GM23338 (cell line): ENCODE results near the gene PRPF38A. TPM values are rescaled to one million over a fixed set of nuclear protein-coding genes. Genes with fewer than 3 reads are reported as not detected.

ENCODE experiments used
- ATAC-seq: fragments of 200-7000 bp; cut with Tn5 transposase; 3 replicates; pipeline ENCODE4 v1.9.1; 2020
- DNase-seq: peaks from one replicate; pipeline ENCODE4 v3.0.0-alpha.2; 2015; ENCODE audit warnings: low spot score
- H2AFZ ChIP-seq: fragments of 200-600 bp; sonication (generic); 2 replicates; pipeline ENCODE4 v1.8.0; 2016; ENCODE audit warnings: antibody characterized with exemption, mild to moderate bottlenecking, moderate library complexity
- H3F3A ChIP-seq: fragments of 200-600 bp; sonication (generic); replicated peaks from 2 replicates; pipeline ENCODE4 v1.8.0; 2017; ENCODE audit warnings: antibody characterized with exemption, mixed run types, low read depth
- H3K27ac ChIP-seq: fragments of 200-600 bp; sonication (generic); 2 replicates; pipeline ENCODE4 v1.6.1; 2016; ENCODE audit warnings: low read depth
- H3K27me3 ChIP-seq: fragments of 200-600 bp; sonication (generic); 2 replicates; pipeline ENCODE4 v1.8.0; 2016; ENCODE audit warnings: mild to moderate bottlenecking, mixed run types, moderate library complexity; ENCODE audit not compliant: insufficient read depth
- H3K36me3 ChIP-seq: fragments of 200-600 bp; sonication (generic); 2 replicates; pipeline ENCODE4 v1.8.0; 2016; ENCODE audit warnings: mild to moderate bottlenecking; ENCODE audit not compliant: insufficient read depth
- H3K4me1 ChIP-seq: fragments of 200-600 bp; sonication (generic); 2 replicates; pipeline ENCODE4 v1.8.0; 2016; ENCODE audit warnings: mild to moderate bottlenecking, moderate library complexity; ENCODE audit not compliant: insufficient read depth
- H3K4me2 ChIP-seq: fragments of 200-600 bp; sonication (generic); 2 replicates; pipeline ENCODE4 v1.7.1; 2017; ENCODE audit warnings: mixed run types
- H3K4me3 ChIP-seq: fragments of 200-600 bp; sonication (generic); 2 replicates; pipeline ENCODE4 v1.6.1; 2016; ENCODE audit warnings: mixed run types
- H3K79me2 ChIP-seq: fragments of 200-600 bp; sonication (generic); replicated peaks from 2 replicates; pipeline ENCODE4 v1.8.0; 2017; ENCODE audit warnings: mild to moderate bottlenecking; ENCODE audit not compliant: insufficient read depth
- H3K9me2 ChIP-seq: fragments of 200-600 bp; sonication (generic); 2 replicates; pipeline ENCODE4 v1.8.0; 2017; ENCODE audit not compliant: insufficient read depth
- H4K20me1 ChIP-seq: fragments of 200-600 bp; sonication (generic); replicated peaks from 2 replicates; pipeline ENCODE4 v1.8.0; 2017; ENCODE audit warnings: mild to moderate bottlenecking; ENCODE audit not compliant: insufficient read depth
- H3K27ac Mint-ChIP-seq: 2 replicates; pipeline ENCODE4 v1.8.0; 2020; ENCODE audit warnings: inconsistent platforms, mild to moderate bottlenecking, moderate library complexity, mixed read lengths
- H3K27me3 Mint-ChIP-seq: 3 replicates; pipeline ENCODE4 v1.8.0; 2022; ENCODE audit warnings: low read depth, mild to moderate bottlenecking, moderate library complexity, mixed read lengths, inconsistent platforms; ENCODE audit not compliant: insufficient read depth, poor library complexity
- H3K36me3 Mint-ChIP-seq: 3 replicates; pipeline ENCODE4 v1.8.0; 2021; ENCODE audit warnings: low read depth, mild to moderate bottlenecking, inconsistent platforms, moderate library complexity, mixed read lengths
- H3K4me1 Mint-ChIP-seq: 3 replicates; pipeline ENCODE4 v1.8.0; 2020; ENCODE audit warnings: mild to moderate bottlenecking, inconsistent platforms, mixed read lengths
- H3K4me3 Mint-ChIP-seq: 3 replicates; pipeline ENCODE4 v1.8.0; 2021; ENCODE audit warnings: moderate library complexity, mild to moderate bottlenecking, inconsistent platforms, mixed read lengths
- H3K9me3 Mint-ChIP-seq: 3 replicates; pipeline ENCODE4 v1.8.0; 2020; ENCODE audit warnings: moderate library complexity, mild to moderate bottlenecking, inconsistent platforms, mixed read lengths
- EZH2 ChIP-seq: fragments of 200-600 bp; sonication (generic); IDR thresholded peaks from one replicate; pipeline ENCODE4 v1.8.0; 2017; ENCODE audit warnings: antibody characterized with exemption, mild to moderate bottlenecking, low read depth; ENCODE audit not compliant: unreplicated experiment
- EZH2phosphoT487 ChIP-seq: fragments of 200-600 bp; sonication (generic); IDR thresholded peaks from one replicate; pipeline ENCODE4 v1.8.1; 2018; ENCODE audit warnings: antibody characterized with exemption; ENCODE audit not compliant: unreplicated experiment
- POLR2AphosphoS5 ChIP-seq: IDR thresholded peaks from 2 replicates; pipeline ENCODE4 v1.6.1; 2016; ENCODE audit warnings: antibody characterized with exemption, low read depth
- STAT1 ChIP-seq: IDR thresholded peaks from one replicate; pipeline ENCODE4 v1.6.1; 2016; ENCODE audit warnings: antibody characterized with exemption; ENCODE audit not compliant: unreplicated experiment
- ZNF114 ChIP-seq: fragments of 250-450 bp; sonication (Bioruptor Pico); IDR thresholded peaks from 2 replicates; pipeline ENCODE4 v1.5.0; 2020; ENCODE audit warnings: mild to moderate bottlenecking, moderate library complexity
- ZNF331 ChIP-seq: fragments of 250-450 bp; sonication (Bioruptor Pico); IDR thresholded peaks from 2 replicates; pipeline ENCODE4 v1.5.0; 2020; ENCODE audit warnings: low read depth, mild to moderate bottlenecking, moderate library complexity
- polyA plus RNA-seq: library from polyadenylated mRNA; unstranded; fragments of >200 nt; fragmentation: Nextera tagmentation; extraction: Ambion mirVana; gene quantifications from 2 replicates; pipeline ENCODE4 v1.2.1, GENCODE V29; 2016
- total RNA-seq: library from RNA; depleted of rRNA; stranded (reverse); fragments of >200 nt; shearing (Covaris generic); gene quantifications from 2 replicates; pipeline ENCODE4 v1.2.3, GENCODE V29; 2014
- TF ChIP-seq, protein P1 (sequence below), 2 experiments: fragments of 200-600 bp in 1 of 2; sonication (generic) in 1 of 2; conservative IDR thresholded peaks; 2 replicates each; pipeline versions ENCODE4 v1.5.1 to v1.6.1; 2016 to 2017; ENCODE audit warnings: antibody characterized with exemption in 2 of 2, low read depth in 2 of 2, mild to moderate bottlenecking in 2 of 2, moderate library complexity in 1 of 2

Gene PRPF38A
- total and polyA plus RNA-seq, 2 experiments from 2014 or later: 24.8 to 40.3 TPM

DNA sequence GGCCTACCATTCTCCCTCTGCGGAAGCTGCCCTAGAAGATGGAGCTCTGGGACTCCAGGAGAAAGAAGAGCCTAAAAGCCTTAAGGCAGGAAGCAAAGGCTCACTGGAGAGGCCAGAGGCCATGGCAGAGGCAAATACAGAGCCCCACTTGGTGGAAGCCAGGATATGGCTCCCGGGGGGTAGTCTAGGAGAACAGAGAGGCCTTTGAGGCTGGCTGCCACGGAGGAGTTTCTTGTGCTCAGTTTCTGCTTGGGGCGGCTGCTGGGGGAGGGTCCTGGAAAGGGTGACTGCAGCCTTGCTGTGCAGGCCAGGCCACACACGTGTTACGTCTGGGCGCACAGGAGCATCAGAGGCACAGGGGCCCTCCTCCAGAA, 43.8 kb upstream of the PRPF38A start:
- H3K36me3 Mint-ChIP-seq: peaks cover 67% of the 10 kb centered on the region
- no peaks in the 10 kb centered on the region for H3F3A ChIP-seq
- H3K4me3 ChIP-seq: no peak overlapping the region
- peaks cover 11% of the 10 kb centered on the region for H3K4me1 ChIP-seq
- no peaks in the 10 kb centered on the region for H3K9me2 ChIP-seq
- H3K27ac Mint-ChIP-seq: no peak overlapping the region
- peaks cover 11% of the 10 kb centered on the region; the same call in 1 of the 2 replicates for H3K79me2 ChIP-seq
- no peak overlapping the region for H2AFZ ChIP-seq
- no peak overlapping the region for H3K4me2 ChIP-seq
- H3K4me3 Mint-ChIP-seq: no peak overlapping the region
- peaks cover 15% of the 10 kb centered on the region for H3K36me3 ChIP-seq
- ATAC-seq (no peak), DNase-seq (no peak)
- no peaks in the 10 kb centered on the region for H3K27me3 ChIP-seq
- no peaks in the 10 kb centered on the region for H4K20me1 ChIP-seq
- H3K4me1 Mint-ChIP-seq: peaks cover 5% of the 10 kb centered on the region; the same call in 2 of the 3 replicates
- no peaks in the 10 kb centered on the region for H3K9me3 Mint-ChIP-seq
- H3K27me3 Mint-ChIP-seq: peaks cover 18% of the 10 kb centered on the region
- TF ChIP-seq ZNF114 (no peak), POLR2AphosphoS5 (no peak), EZH2 (no peak), ZNF331 (CRISPR knock-in tag) (no peak), STAT1 (no peak)
- TF ChIP-seq, protein P1, sequence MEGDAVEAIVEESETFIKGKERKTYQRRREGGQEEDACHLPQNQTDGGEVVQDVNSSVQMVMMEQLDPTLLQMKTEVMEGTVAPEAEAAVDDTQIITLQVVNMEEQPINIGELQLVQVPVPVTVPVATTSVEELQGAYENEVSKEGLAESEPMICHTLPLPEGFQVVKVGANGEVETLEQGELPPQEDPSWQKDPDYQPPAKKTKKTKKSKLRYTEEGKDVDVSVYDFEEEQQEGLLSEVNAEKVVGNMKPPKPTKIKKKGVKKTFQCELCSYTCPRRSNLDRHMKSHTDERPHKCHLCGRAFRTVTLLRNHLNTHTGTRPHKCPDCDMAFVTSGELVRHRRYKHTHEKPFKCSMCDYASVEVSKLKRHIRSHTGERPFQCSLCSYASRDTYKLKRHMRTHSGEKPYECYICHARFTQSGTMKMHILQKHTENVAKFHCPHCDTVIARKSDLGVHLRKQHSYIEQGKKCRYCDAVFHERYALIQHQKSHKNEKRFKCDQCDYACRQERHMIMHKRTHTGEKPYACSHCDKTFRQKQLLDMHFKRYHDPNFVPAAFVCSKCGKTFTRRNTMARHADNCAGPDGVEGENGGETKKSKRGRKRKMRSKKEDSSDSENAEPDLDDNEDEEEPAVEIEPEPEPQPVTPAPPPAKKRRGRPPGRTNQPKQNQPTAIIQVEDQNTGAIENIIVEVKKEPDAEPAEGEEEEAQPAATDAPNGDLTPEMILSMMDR (conservative IDR thresholded peaks at IDR 0.05; ENCODE audit: low read depth in 2 of 2): no peak
- H3K27ac ChIP-seq: no peak overlapping the region

GRCh38 chr1:52364235-52364839, 40.1 kb upstream of the PRPF38A start:
- peaks cover 32% of the 10 kb centered on the region for H3K36me3 Mint-ChIP-seq
- Histone ChIP-seq H3K4me1 (peaks cover 21% of the 10 kb centered on the region), H4K20me1 (no peaks in the 10 kb centered on the region), H3K27ac (no peak overlapping the region), H3K4me3 (peak overlapping the region; percentile 95; the same call in 1 of the 2 replicates), H2AFZ (no peak overlapping the region), H3K36me3 (peaks cover 9% of the 10 kb centered on the region; the same call in 1 of the 2 replicates), H3K79me2 (peaks cover 11% of the 10 kb centered on the region; the same call in 1 of the 2 replicates), H3F3A (no peaks in the 10 kb centered on the region; the same call in 1 of the 2 replicates), H3K9me2 (no peaks in the 10 kb centered on the region), H3K27me3 (no peaks in the 10 kb centered on the region), H3K4me2 (peak overlapping the region; percentile 88)
- peak; percentile 42 for DNase-seq
- TF ChIP-seq POLR2AphosphoS5 (no peak), EZH2phosphoT487 (no peak), ZNF331 (CRISPR knock-in tag) (no peak)
- TF ChIP-seq, protein P1 (conservative IDR thresholded peaks at IDR 0.05; ENCODE audit: low read depth in 2 of 2): peak; percentile 31
- 0 out of 2 replicates have a peak overlapping the region, but pooled peaks have one; percentile 72 for H3K27ac Mint-ChIP-seq
- H3K9me3 Mint-ChIP-seq: no peaks in the 10 kb centered on the region
- peaks cover 18% of the 10 kb centered on the region for H3K27me3 Mint-ChIP-seq
- peak; percentile 1; the same call in 1 of the 3 replicates for ATAC-seq
- peak overlapping the region; percentile 96 for H3K4me3 Mint-ChIP-seq
- peaks cover 22% of the 10 kb centered on the region; the same call in 2 of the 3 replicates for H3K4me1 Mint-ChIP-seq
